Measurements from ENCODE around the gene REPIN1.

Gene REPIN1

GRCh38 chr7:150374026-150374425 is 5.4 kb downstream of the REPIN1 start:
- DNase-seq (ENCODE audit: low read depth, low spot score): no peak
- no peak for TF ChIP-seq CTCF (IDR thresholded peaks at IDR 0.05; ENCODE audit: low read depth, low read length)
- in situ Hi-C loops (cut with HindIII; ENCODE audit: low sequenced_read_pairs): no loop called here
- H3K4me3 ChIP-seq (ENCODE audit: low read depth, low read length): no peak overlapping the region

GRCh38 chr7:150374472-150374871 is 5.8 kb downstream of the REPIN1 start:
- TF ChIP-seq CTCF (IDR thresholded peaks at IDR 0.05; ENCODE audit: low read depth, low read length): no peak
- H3K4me3 ChIP-seq (ENCODE audit: low read depth, low read length): no peak overlapping the region
- in situ Hi-C loops (cut with HindIII; ENCODE audit: low sequenced_read_pairs): no loop called here
- no peak for DNase-seq (ENCODE audit: low read depth, low spot score)

- in situ Hi-C loops (cut with HindIII; ENCODE audit: low sequenced_read_pairs): no loop called here
- no peak for DNase-seq (ENCODE audit: low read depth, low spot score)
- no peak for TF ChIP-seq CTCF (IDR thresholded peaks at IDR 0.05; ENCODE audit: low read depth, low read length)
- H3K4me3 ChIP-seq (ENCODE audit: low read depth, low read length): no peak overlapping the region
Observed at GRCh38 chr7:150375662-150376521, 7.3 kb downstream of the REPIN1 start.

GRCh38 chr7:150376560-150376959 is 7.9 kb downstream of the REPIN1 start:
- in situ Hi-C loops (cut with HindIII; ENCODE audit: low sequenced_read_pairs): no loop called here
- no peak for DNase-seq (ENCODE audit: low read depth, low spot score)
- H3K4me3 ChIP-seq (ENCODE audit: low read depth, low read length): no peak overlapping the region
- TF ChIP-seq CTCF (IDR thresholded peaks at IDR 0.05; ENCODE audit: low read depth, low read length): no peak

- in situ Hi-C loops (cut with HindIII; ENCODE audit: low sequenced_read_pairs): no loop called here
- H3K4me3 ChIP-seq (ENCODE audit: low read depth, low read length): no peak overlapping the region
- DNase-seq (ENCODE audit: low read depth, low spot score): no peak
- TF ChIP-seq CTCF (IDR thresholded peaks at IDR 0.05; ENCODE audit: low read depth, low read length): no peak
Observed at GRCh38 chr7:150377196-150377595, 8.6 kb downstream of the REPIN1 start.

GRCh38 chr7:150377635-150378034 is 9.0 kb downstream of the REPIN1 start:
- no peak for TF ChIP-seq CTCF (IDR thresholded peaks at IDR 0.05; ENCODE audit: low read depth, low read length)
- in situ Hi-C loops (cut with HindIII; ENCODE audit: low sequenced_read_pairs): no loop called here
- DNase-seq (ENCODE audit: low read depth, low spot score): no peak
- H3K4me3 ChIP-seq (ENCODE audit: low read depth, low read length): no peak overlapping the region
